SK-N-SH treated with all-trans-retinoic acid at 6 μM for 48 hours (cell line): Measurements from ENCODE around the gene SPATA20.

ENCODE experiments used
- ATAC-seq: fragments of 200-7000 bp; cut with Tn5 transposase; 3 replicates; pipeline ENCODE4 v1.9.1; 2020; ENCODE audit warnings: mild to moderate bottlenecking, moderate library complexity
- ARNTL ChIP-seq: fragments of 450-650 bp; formaldehyde crosslinking; IDR thresholded peaks from 2 replicates; pipeline ENCODE4 v1.5.0; 2020; ENCODE audit warnings: low read depth, mild to moderate bottlenecking, moderate library complexity, borderline replicate concordance
- BACH2 ChIP-seq: fragments of 250-450 bp; sonication (Bioruptor Pico); IDR thresholded peaks from 2 replicates; pipeline ENCODE4 v1.9.0; 2021; ENCODE audit warnings: mild to moderate bottlenecking, borderline replicate concordance
- CSRNP3 ChIP-seq: fragments of 250-450 bp; sonication (Bioruptor Pico); IDR thresholded peaks from 2 replicates; pipeline ENCODE4 v1.5.1; 2021; ENCODE audit warnings: mild to moderate bottlenecking, moderate library complexity
- ESRRG ChIP-seq: fragments of 250-450 bp; sonication (Bioruptor Pico); IDR thresholded peaks from 2 replicates; pipeline ENCODE4 v1.6.1; 2021; ENCODE audit warnings: mild to moderate bottlenecking
- GLIS3 ChIP-seq: fragments of 250-450 bp; sonication (Bioruptor Pico); IDR thresholded peaks from 2 replicates; pipeline ENCODE4 v1.5.0; 2020; ENCODE audit warnings: mild to moderate bottlenecking, moderate library complexity
- ISL1 ChIP-seq: fragments of 250-450 bp; sonication (Bioruptor Pico); IDR thresholded peaks from 2 replicates; pipeline ENCODE4 v2.1.2; 2022; ENCODE audit warnings: mild to moderate bottlenecking, moderate library complexity
- OSR1 ChIP-seq: fragments of 250-450 bp; sonication (Bioruptor Pico); IDR thresholded peaks from 2 replicates; pipeline ENCODE4 v1.8.0; 2022; ENCODE audit warnings: moderate library complexity, mild to moderate bottlenecking, inconsistent platforms
- PPARA ChIP-seq: fragments of 250-450 bp; sonication (Bioruptor Pico); IDR thresholded peaks from 2 replicates; pipeline ENCODE4 v1.5.0; 2020; ENCODE audit warnings: mild to moderate bottlenecking, borderline replicate concordance
- RARB ChIP-seq: fragments of 250-450 bp; sonication (Bioruptor Pico); IDR thresholded peaks from 2 replicates; pipeline ENCODE4 v1.8.0; 2021; ENCODE audit warnings: mild to moderate bottlenecking, moderate library complexity
- TCF4 ChIP-seq: fragments of 250-450 bp; sonication (Bioruptor Pico); IDR thresholded peaks from 2 replicates; pipeline ENCODE4 v1.8.0; 2021; ENCODE audit warnings: mild to moderate bottlenecking, moderate library complexity, borderline replicate concordance
- TOX ChIP-seq: fragments of 250-450 bp; sonication (Bioruptor Pico); IDR thresholded peaks from 2 replicates; pipeline ENCODE4 v1.8.0; 2021; ENCODE audit warnings: mild to moderate bottlenecking, moderate library complexity, borderline replicate concordance
- TSHZ2 ChIP-seq: fragments of 250-450 bp; sonication (Bioruptor Pico); IDR thresholded peaks from 2 replicates; pipeline ENCODE4 v1.5.0; 2020; ENCODE audit warnings: mild to moderate bottlenecking, moderate library complexity
- ZC3H10 ChIP-seq: fragments of 250-450 bp; sonication (Bioruptor Pico); IDR thresholded peaks from 2 replicates; pipeline ENCODE4 v1.5.1; 2021; ENCODE audit warnings: mild to moderate bottlenecking, moderate library complexity
- ZFP3 ChIP-seq: fragments of 250-450 bp; sonication (Bioruptor Pico); IDR thresholded peaks from 2 replicates; pipeline ENCODE4 v1.5.0; 2020; ENCODE audit warnings: mild to moderate bottlenecking, moderate library complexity
- ZFP30 ChIP-seq: fragments of 450-650 bp; formaldehyde crosslinking; IDR thresholded peaks from 2 replicates; pipeline ENCODE4 v1.5.0; 2022; ENCODE audit warnings: mild to moderate bottlenecking, moderate library complexity
- ZNF565 ChIP-seq: fragments of 450-650 bp; formaldehyde crosslinking; conservative IDR thresholded peaks from 2 replicates; pipeline ENCODE4 v1.5.0; 2020; ENCODE audit warnings: low read depth, mild to moderate bottlenecking, moderate library complexity
- ZNF70 ChIP-seq: fragments of 450-650 bp; formaldehyde crosslinking; IDR thresholded peaks from 2 replicates; pipeline ENCODE4 v1.5.0; 2020; ENCODE audit warnings: mild to moderate bottlenecking, moderate library complexity
- ZNF8 ChIP-seq: fragments of 450-650 bp; formaldehyde crosslinking; IDR thresholded peaks from 2 replicates; pipeline ENCODE4 v1.5.0; 2020; ENCODE audit warnings: mild to moderate bottlenecking, moderate library complexity
- TF ChIP-seq, protein P1 (sequence below): fragments of 250-450 bp; sonication (Bioruptor Pico); IDR thresholded peaks from 2 replicates; pipeline ENCODE4 v1.8.0; 2020; ENCODE audit warnings: mild to moderate bottlenecking, moderate library complexity, borderline replicate concordance
- TF ChIP-seq, protein P2 (sequence below): fragments of 250-450 bp; sonication (Bioruptor Pico); IDR thresholded peaks from 2 replicates; pipeline ENCODE4 v1.5.1; 2020; ENCODE audit warnings: low read depth, mild to moderate bottlenecking, moderate library complexity
- TF ChIP-seq, protein P3 (sequence below): fragments of 250-450 bp; sonication (Bioruptor Pico); IDR thresholded peaks from 2 replicates; pipeline ENCODE4 v1.8.0; 2021; ENCODE audit warnings: low read depth, mild to moderate bottlenecking, moderate library complexity, borderline replicate concordance

The SPATA20 gene

GRCh38 chr17:50499270-50499669 is 47.7 kb upstream of the SPATA20 start:
- TF ChIP-seq, protein P1, sequence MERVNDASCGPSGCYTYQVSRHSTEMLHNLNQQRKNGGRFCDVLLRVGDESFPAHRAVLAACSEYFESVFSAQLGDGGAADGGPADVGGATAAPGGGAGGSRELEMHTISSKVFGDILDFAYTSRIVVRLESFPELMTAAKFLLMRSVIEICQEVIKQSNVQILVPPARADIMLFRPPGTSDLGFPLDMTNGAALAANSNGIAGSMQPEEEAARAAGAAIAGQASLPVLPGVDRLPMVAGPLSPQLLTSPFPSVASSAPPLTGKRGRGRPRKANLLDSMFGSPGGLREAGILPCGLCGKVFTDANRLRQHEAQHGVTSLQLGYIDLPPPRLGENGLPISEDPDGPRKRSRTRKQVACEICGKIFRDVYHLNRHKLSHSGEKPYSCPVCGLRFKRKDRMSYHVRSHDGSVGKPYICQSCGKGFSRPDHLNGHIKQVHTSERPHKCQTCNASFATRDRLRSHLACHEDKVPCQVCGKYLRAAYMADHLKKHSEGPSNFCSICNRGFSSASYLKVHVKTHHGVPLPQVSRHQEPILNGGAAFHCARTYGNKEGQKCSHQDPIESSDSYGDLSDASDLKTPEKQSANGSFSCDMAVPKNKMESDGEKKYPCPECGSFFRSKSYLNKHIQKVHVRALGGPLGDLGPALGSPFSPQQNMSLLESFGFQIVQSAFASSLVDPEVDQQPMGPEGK (CRISPR knock-in tag) = no peak
- TF ChIP-seq ZNF565 (CRISPR knock-in tag) (no peak), ZFP3 (CRISPR knock-in tag) (no peak), TOX (no peak), PPARA (no peak), ZC3H10 (CRISPR knock-in tag) (no peak), ZFP30 (CRISPR knock-in tag) (no peak), ZNF70 (CRISPR knock-in tag) (no peak), OSR1 (no peak), ARNTL (CRISPR knock-in tag) (no peak), ZNF8 (CRISPR knock-in tag) (no peak), ISL1 (no peak)
- TF ChIP-seq, protein P2, sequence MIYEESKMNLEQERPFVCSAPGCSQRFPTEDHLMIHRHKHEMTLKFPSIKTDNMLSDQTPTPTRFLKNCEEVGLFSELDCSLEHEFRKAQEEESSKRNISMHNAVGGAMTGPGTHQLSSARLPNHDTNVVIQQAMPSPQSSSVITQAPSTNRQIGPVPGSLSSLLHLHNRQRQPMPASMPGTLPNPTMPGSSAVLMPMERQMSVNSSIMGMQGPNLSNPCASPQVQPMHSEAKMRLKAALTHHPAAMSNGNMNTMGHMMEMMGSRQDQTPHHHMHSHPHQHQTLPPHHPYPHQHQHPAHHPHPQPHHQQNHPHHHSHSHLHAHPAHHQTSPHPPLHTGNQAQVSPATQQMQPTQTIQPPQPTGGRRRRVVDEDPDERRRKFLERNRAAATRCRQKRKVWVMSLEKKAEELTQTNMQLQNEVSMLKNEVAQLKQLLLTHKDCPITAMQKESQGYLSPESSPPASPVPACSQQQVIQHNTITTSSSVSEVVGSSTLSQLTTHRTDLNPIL (CRISPR knock-in tag) = no peak
- ATAC-seq = no peak

GRCh38 chr17:50499721-50500120 is 47.3 kb upstream of the SPATA20 start:
- no peak for ATAC-seq
- TF ChIP-seq ARNTL (CRISPR knock-in tag) (no peak), PPARA (no peak), RARB (no peak), ESRRG (CRISPR knock-in tag) (no peak), ZNF8 (CRISPR knock-in tag) (no peak), TSHZ2 (CRISPR knock-in tag) (no peak), TCF4 (CRISPR knock-in tag) (no peak), OSR1 (no peak), GLIS3 (no peak), ISL1 (no peak), TOX (no peak), ZNF70 (CRISPR knock-in tag) (no peak), ZFP3 (CRISPR knock-in tag) (no peak), BACH2 (CRISPR knock-in tag) (no peak)
- TF ChIP-seq, protein P3, sequence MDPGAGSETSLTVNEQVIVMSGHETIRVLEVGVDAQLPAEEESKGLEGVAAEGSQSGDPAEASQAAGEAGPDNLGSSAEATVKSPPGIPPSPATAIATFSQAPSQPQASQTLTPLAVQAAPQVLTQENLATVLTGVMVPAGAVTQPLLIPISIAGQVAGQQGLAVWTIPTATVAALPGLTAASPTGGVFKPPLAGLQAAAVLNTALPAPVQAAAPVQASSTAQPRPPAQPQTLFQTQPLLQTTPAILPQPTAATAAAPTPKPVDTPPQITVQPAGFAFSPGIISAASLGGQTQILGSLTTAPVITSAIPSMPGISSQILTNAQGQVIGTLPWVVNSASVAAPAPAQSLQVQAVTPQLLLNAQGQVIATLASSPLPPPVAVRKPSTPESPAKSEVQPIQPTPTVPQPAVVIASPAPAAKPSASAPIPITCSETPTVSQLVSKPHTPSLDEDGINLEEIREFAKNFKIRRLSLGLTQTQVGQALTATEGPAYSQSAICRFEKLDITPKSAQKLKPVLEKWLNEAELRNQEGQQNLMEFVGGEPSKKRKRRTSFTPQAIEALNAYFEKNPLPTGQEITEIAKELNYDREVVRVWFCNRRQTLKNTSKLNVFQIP (CRISPR knock-in tag) = no peak
- TF ChIP-seq, protein P1 (CRISPR knock-in tag) = no peak

- peak; percentile 24; the same call in 2 of the 3 replicates for ATAC-seq
- TF ChIP-seq TCF4 (CRISPR knock-in tag) (no peak), ZNF565 (CRISPR knock-in tag) (no peak), CSRNP3 (no peak), GLIS3 (no peak), TSHZ2 (CRISPR knock-in tag) (no peak), ISL1 (no peak)
- TF ChIP-seq, protein P1 (CRISPR knock-in tag) = no peak
Observed at GRCh38 chr17:50501054-50501453, 45.9 kb upstream of the SPATA20 start.
